GM21423 (cell line): Measurements from ENCODE around the gene TSPY10.
"Not testable (repeated sequence)": the region's sequence is repeated elsewhere in the genome, so short reads cannot be mapped to it uniquely, and the experiment has no call there.

Source experiments
- ATAC-seq: cut with Tn5 transposase; IDR thresholded peaks from one replicate; pipeline ENCODE4 v1.9.1; 2021; ENCODE audit warnings: mild to moderate bottlenecking, moderate library complexity; ENCODE audit not compliant: unreplicated experiment

TSPY10 gene, protein sequence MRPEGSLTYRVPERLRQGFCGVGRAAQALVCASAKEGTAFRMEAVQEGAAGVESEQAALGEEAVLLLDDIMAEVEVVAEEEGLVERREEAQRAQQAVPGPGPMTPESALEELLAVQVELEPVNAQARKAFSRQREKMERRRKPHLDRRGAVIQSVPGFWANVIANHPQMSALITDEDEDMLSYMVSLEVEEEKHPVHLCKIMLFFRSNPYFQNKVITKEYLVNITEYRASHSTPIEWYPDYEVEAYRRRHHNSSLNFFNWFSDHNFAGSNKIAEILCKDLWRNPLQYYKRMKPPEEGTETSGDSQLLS

DNA sequence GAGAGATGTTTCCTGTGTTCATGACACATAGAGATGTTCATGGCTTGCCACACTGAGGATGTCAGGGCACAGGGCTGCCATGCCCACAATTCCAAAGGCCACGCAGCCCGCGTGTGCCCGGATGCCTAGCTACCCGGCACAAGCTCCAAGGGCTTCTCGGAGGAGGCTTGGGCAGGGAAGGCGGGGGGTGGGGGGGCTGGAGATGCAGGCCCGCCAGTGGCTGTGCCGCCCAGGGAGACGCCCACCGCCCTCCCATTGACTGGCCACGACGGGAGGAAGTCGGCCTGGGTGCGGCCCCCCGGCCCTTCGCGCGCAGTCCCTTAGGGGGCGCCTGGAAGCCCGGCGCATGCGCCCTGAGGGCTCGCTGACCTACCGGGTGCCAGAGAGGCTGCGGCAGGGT is at the start of gene TSPY10:
TSS of gene TSPY10 (plus strand) at position 301 of the 400 bp plus-strand sequence. CDS start at position 347, 46 bp downstream.
- ATAC-seq = not testable (repeated sequence)

DNA sequence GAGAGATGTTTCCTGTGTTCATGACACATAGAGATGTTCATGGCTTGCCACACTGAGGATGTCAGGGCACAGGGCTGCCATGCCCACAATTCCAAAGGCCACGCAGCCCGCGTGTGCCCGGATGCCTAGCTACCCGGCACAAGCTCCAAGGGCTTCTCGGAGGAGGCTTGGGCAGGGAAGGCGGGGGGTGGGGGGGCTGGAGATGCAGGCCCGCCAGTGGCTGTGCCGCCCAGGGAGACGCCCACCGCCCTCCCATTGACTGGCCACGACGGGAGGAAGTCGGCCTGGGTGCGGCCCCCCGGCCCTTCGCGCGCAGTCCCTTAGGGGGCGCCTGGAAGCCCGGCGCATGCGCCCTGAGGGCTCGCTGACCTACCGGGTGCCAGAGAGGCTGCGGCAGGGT is 40.7 kb upstream of the TSPY10 start, which contains the start of gene TSPY9:
TSS of gene TSPY9 (plus strand) at position 301 of the 400 bp plus-strand sequence. CDS start at position 347, 46 bp downstream.
- ATAC-seq = not testable (repeated sequence)

DNA sequence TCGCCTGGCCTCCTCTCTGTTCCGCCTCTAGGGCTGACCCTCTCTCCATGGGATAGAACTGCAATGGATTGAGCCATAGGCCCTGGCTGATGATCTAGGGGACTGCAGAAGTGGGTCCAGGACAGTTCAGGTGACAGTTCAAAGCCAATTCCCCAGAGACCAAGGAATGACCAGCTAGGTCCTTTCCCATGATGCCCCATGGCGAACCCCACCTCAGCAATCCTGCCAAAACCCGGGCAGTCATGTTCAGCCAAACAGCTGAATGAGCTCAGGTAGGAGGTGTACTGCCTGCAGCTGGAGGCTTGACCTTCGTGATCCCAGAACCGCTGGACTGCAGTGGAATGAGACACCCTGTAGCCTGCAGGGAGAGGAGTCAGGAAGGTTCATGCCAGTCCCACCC is 23.3 kb upstream of the TSPY10 start:
- ATAC-seq = not testable (repeated sequence)

DNA sequence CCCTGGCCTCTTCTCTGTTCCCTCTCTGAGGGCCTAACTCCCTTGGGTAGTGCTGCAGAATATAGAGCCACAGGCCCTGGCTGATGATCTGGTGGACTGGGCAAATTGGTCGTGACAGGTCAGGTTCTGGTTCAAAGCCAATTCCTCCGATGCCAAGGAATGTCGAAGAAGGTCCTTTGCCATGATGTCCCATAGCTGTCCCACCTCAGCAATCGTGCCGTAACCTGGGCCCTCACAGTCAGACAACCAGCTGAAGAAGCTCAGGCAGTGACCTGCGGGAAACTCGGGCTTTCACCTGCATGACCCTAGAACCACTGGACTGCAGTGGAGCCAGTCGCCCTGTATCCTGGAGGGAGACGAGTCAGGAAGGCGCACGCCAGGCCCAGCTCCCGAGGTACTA is 11.4 kb upstream of the TSPY10 start:
- not testable (repeated sequence) for ATAC-seq
